ENCODE results near the gene PGD. TPM values are rescaled to one million over a fixed set of nuclear protein-coding genes. Genes with fewer than 3 reads are reported as not detected.

The PGD gene
- total and polyA plus RNA-seq, 10 of the 15 experiments (the other 5 are each of a cell fraction or from before 2014, with no cell fraction given): 108 to 262 (median 171) TPM

- SMC1A ChIA-PET (ENCODE audit: uncharacterized antibody, unreplicated experiment): interaction anchor here (0.6 to 1.8 kb wide), 5 partner anchors 9 to 253 kb away, joined by 3 to 7 read pairs (median 3); partner anchors contain the start of gene PGD
- no peak for FAIRE-seq
- 68% methylated on average over 15 of the region's 15 CpGs for WGBS (ENCODE audit: insufficient coverage, insufficient replicate concordance, low lambda C conversion rate, missing lambda C conversion rate)
These were observed 20.6 kb upstream of the PGD start for GRCh38 chr1:10378081-10378841.

GRCh38 chr1:10379101-10379620 lies 19.7 kb upstream of the PGD start:
- Histone ChIP-seq H3K9me3 (replicated peaks; ENCODE audit: control insufficient read depth, insufficient read depth, low read length) (no peaks in the 10 kb centered on the region), H2AFZ (ENCODE audit: control insufficient read depth, low read depth, low read length) (no peak overlapping the region), H3K9ac (ENCODE audit: control insufficient read depth, insufficient read depth, low read length) (no peak overlapping the region), H3K36me3 (ENCODE audit: control insufficient read depth in 2 of 2, insufficient read depth in 2 of 2, low read length in 1 of 2) (peaks cover 2% of the 10 kb centered on the region in 2 experiments; a peak in 1 of 4 replicates), H3K4me2 (ENCODE audit: control insufficient read depth, insufficient read depth) (no peak overlapping the region), H3K4me3 (no peak overlapping the region), H3K79me2 (ENCODE audit: control insufficient read depth, insufficient read depth, low read length) (no peaks in the 10 kb centered on the region), H3K27ac (ENCODE audit: control insufficient read depth, insufficient read depth) (no peak overlapping the region), H3K27me3 (replicated peaks in 1 of 2; ENCODE audit: control insufficient read depth in 2 of 2, insufficient read depth in 2 of 2, low read length in 1 of 2) (no peaks in the 10 kb centered on the region), H4K20me1 (ENCODE audit: control insufficient read depth, insufficient read depth) (no peaks in the 10 kb centered on the region), H3K4me1 (ENCODE audit: control insufficient read depth, insufficient read depth, low read length) (peaks cover 6% of the 10 kb centered on the region)
- TF ChIP-seq ZNF207 (IDR thresholded peaks at IDR 0.05; ENCODE audit: borderline replicate concordance): no peak
- TF ChIP-seq ATF3 (IDR thresholded peaks at IDR 0.05; ENCODE audit: borderline replicate concordance, extremely low read depth, low read depth, low read length): no peak
- CTCF ChIA-PET: interaction anchor here (0.8 to 2.1 kb wide), 3 partner anchors 17 to 114 kb away, joined by 3 to 7 read pairs (median 5); partner anchors contain the start of gene CENPS
- SMC1A ChIA-PET (ENCODE audit: uncharacterized antibody, unreplicated experiment): no interaction called here
- POLR2A ChIA-PET: no interaction called here
- intact Hi-C loops (cut with micrococcal nuclease; ENCODE audit: unreplicated experiment): no loop called here
- RAD21 ChIA-PET (ENCODE audit: unreplicated experiment): no interaction called here
- no TSS peak for BruUV-seq (replicated peaks)
- no peak for FAIRE-seq
- no peak for ATAC-seq
- DNase-seq (ENCODE audit: low read depth, low spot score): no peak
- in situ Hi-C loops (cut with MboI): no loop called here
- WGBS (ENCODE audit: insufficient coverage, insufficient replicate concordance, low lambda C conversion rate, missing lambda C conversion rate): 76% methylated on average over 10 of the region's 10 CpGs

More at GRCh38 chr1:10378081-10378841, 20.6 kb upstream of the PGD start:
- ChIA-PET RAD21 (ENCODE audit: unreplicated experiment) (interaction anchor here (0.8 to 1.3 kb wide), 4 partner anchors 21 to 168 kb away, joined by 3 to 11 read pairs (median 4); partner anchors contain the start of genes CENPS, KIF1B and PGD), POLR2A (no interaction called here), CTCF (interaction anchor here (0.6 to 3.3 kb wide), 14 partner anchors 9 to 614 kb away, joined by 3 to 13 read pairs (median 6); partner anchors contain the start of genes CENPS, KIF1B and PGD)
- no peak for DNase-seq (ENCODE audit: low read depth, low spot score)
- H3K4me1 ChIP-seq (ENCODE audit: control insufficient read depth, insufficient read depth, low read length): peaks cover 6% of the 10 kb centered on the region
- no peak overlapping the region for H3K9ac ChIP-seq (ENCODE audit: control insufficient read depth, insufficient read depth, low read length)
- no peak overlapping the region for H2AFZ ChIP-seq (ENCODE audit: control insufficient read depth, low read depth, low read length)
- H4K20me1 ChIP-seq (ENCODE audit: control insufficient read depth, insufficient read depth): no peaks in the 10 kb centered on the region
- in situ Hi-C loops (cut with MboI): no loop called here
- TF ChIP-seq SRF (IDR thresholded peaks at IDR 0.05; ENCODE audit: low read depth in 2 of 2, low read length in 2 of 2): no peak
- no peak for TF ChIP-seq MEF2B (IDR thresholded peaks at IDR 0.05; ENCODE audit: partially characterized antibody, poor library complexity, severe bottlenecking)
- 0 out of 2 replicates have a peak, but pooled peaks have one; percentile 25 for TF ChIP-seq CREM (IDR thresholded peaks at IDR 0.05; ENCODE audit: low read depth)
- 0 out of 2 replicates have a peak, but pooled peaks have one; percentile 27 for TF ChIP-seq CREB1 (IDR thresholded peaks at IDR 0.05; ENCODE audit: low read depth)
- no peak for TF ChIP-seq RB1 (IDR thresholded peaks at IDR 0.05; ENCODE audit: borderline replicate concordance)
- TSS peak; percentile 36 for BruUV-seq (replicated peaks)
- H3K9me3 ChIP-seq (replicated peaks; ENCODE audit: control insufficient read depth, insufficient read depth, low read length): no peaks in the 10 kb centered on the region
- H3K36me3 ChIP-seq (ENCODE audit: control insufficient read depth in 2 of 2, insufficient read depth in 2 of 2, low read length in 1 of 2): peaks cover 2% of the 10 kb centered on the region in 2 experiments; a peak in 1 of 4 replicates
- intact Hi-C loops (cut with micrococcal nuclease; ENCODE audit: unreplicated experiment): no loop called here
- H3K4me2 ChIP-seq (ENCODE audit: control insufficient read depth, insufficient read depth): no peak overlapping the region
- H3K4me3 ChIP-seq: no peak overlapping the region
- no peak overlapping the region for H3K27ac ChIP-seq (ENCODE audit: control insufficient read depth, insufficient read depth)
- no peak; the same call in 2 of the 3 replicates for ATAC-seq
- H3K27me3 ChIP-seq (replicated peaks in 1 of 2; ENCODE audit: control insufficient read depth in 2 of 2, insufficient read depth in 2 of 2, low read length in 1 of 2): no peaks in the 10 kb centered on the region
- H3K79me2 ChIP-seq (ENCODE audit: control insufficient read depth, insufficient read depth, low read length): no peaks in the 10 kb centered on the region

Data from GM12878 (cell line).